OCI-LY1 (cell line): ENCODE data around the gene NMT2.

Experiments used
- CTCF ChIP-seq: fragments of 200-600 bp; sonication (generic), shearing (Covaris generic); IDR thresholded peaks from 2 replicates; pipeline ENCODE4 v1.5.1; 2017; ENCODE audit warnings: mild to moderate bottlenecking, antibody characterized with exemption, low read length, moderate library complexity, mixed read lengths
- EZH2 ChIP-seq: fragments of 200-600 bp; sonication (generic), shearing (Covaris generic); IDR thresholded peaks from 2 replicates; pipeline ENCODE4 v1.8.0; 2017; ENCODE audit warnings: borderline replicate concordance, mixed run types, mild to moderate bottlenecking, antibody characterized with exemption, low read length, moderate library complexity, mixed read lengths

- TF ChIP-seq CTCF, result no peak
- no peak for TF ChIP-seq EZH2
These were observed 20.7 kb downstream of the NMT2 start for GRCh38 chr10:15147594-15148392.
